Dermis microvascular lymphatic vessel endothelial cell (primary cell): Measurements from ENCODE around the gene CHST3. TPM values are rescaled to one million over a fixed set of nuclear protein-coding genes. Genes with fewer than 3 reads are reported as not detected.
"Not testable (repeated sequence)": the region's sequence is repeated elsewhere in the genome, so short reads cannot be mapped to it uniquely, and the experiment has no call there.

Experiments used
- DNase-seq, 2 donors: peaks; one replicate each; pipeline versions ENCODE4 v3.0.0 to v3.0.0-alpha.2; 2010; ENCODE audit warnings: low read depth in 2 of 2
- total RNA-seq: library from RNA; depleted of rRNA; stranded (reverse); fragments of >200 nt; gene quantifications from 2 replicates; pipeline ENCODE4 v1.2.1, GENCODE V29; 2014

CHST3 gene
- total RNA-seq, 1 donor from 2014 or later: 4.6 TPM

DNA sequence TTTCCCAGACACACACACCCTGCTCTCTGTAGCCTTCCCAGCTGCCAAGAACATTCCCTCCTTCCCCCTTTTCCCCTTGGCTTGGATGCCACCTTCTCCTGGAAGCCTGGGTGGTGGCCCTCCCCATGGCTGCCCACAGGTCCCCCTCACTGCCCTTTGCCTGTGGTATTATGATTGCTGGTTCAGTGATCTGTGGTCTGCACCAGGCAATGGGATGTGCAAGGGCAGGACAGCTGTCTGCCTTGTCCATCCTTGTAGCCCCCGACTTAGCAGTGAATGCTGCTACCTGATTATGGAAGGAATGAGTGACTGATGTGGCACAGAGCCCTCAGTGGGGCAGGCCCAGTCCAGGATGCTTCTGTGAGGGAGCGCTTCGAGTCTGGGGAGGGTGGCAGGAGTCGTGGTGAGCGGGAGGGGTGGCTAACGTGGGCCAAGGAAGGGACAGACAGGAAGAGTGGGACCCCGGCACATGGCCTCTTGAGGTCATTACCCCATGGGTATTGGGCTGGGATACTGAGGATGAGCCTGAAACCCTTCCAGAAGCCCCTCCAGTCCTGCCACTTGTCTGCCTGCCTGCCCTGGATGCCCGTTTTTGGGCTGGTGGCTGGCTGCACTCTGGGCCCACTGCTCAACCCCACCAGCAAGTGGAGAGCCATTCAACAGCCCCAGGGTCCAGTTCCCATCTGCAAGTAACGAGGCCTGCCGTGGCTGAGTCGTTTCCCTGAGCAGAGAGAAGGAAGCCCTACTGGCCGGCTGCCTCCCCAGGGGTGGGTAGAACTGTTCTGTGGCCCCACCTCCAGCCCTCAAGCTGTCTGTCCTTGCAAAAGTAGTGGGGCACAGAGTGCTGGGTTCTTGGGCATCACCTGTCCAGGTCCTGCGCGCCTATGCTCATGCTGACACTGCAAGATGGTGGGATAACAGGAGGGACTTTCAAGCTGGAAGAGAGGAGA is 8.8 kb downstream of the CHST3 start:
- no peak for DNase-seq

DNA sequence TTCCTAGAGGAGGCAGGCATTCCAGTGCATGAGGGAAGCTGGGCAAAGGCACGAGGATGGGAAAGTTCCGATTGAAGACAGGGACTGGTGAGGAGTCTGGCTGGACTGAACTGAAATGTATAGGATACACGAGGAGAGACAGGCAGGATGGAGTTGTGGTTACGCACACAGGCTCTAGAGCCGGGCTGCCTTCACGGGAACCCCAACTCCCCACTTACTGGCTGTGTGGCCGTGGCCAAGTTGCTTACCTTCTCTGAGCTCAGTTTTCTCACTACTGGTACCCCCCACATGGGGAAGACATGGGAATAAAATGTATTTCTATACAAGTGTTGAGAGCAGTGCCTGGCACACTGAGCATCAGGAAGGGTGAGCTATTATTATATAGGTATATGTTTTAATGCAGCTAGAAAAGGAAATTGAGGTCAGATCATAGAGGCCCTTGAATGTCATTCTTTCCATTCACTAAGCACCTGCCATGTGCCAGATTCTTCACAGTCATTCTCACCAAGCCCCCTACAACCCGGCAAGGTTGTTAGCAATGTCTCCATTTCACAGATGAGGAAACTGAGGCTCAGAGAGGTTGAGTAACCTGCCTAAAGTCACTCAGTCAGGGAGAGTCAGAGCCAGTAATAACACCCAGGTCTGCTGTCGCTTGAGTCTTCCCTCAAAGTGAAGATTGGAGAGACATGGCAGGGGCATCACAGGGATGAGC is 9.7 kb downstream of the CHST3 start:
- no peak for DNase-seq

DNA sequence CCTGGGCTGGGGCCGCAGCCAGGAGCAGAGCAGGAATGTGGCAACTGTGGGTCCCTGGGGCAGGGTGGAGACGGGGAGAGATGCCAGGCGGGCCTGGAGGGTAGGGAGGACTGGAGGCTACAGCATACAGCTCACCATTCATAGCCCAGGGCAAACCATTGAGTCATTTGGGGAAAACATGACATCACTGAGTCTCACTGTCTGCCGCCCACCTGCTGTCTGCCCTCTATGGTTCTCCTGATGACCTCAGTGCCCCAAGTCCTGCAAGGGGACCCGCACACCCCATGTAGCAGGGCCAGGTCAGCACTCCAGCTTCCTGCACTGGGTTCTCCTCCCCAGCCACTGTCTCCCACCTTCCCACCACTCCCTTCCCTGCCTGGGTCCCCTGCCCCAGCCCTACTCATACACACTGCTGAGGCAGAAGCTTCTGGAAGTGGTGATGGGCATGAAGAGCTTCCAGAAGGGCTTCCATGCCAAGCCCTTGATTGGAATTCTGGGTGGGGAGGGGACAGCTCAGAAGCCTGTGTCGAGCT is 10.4 kb downstream of the CHST3 start:
- peak in 1 of 2 donors; percentile 50 for DNase-seq

DNA sequence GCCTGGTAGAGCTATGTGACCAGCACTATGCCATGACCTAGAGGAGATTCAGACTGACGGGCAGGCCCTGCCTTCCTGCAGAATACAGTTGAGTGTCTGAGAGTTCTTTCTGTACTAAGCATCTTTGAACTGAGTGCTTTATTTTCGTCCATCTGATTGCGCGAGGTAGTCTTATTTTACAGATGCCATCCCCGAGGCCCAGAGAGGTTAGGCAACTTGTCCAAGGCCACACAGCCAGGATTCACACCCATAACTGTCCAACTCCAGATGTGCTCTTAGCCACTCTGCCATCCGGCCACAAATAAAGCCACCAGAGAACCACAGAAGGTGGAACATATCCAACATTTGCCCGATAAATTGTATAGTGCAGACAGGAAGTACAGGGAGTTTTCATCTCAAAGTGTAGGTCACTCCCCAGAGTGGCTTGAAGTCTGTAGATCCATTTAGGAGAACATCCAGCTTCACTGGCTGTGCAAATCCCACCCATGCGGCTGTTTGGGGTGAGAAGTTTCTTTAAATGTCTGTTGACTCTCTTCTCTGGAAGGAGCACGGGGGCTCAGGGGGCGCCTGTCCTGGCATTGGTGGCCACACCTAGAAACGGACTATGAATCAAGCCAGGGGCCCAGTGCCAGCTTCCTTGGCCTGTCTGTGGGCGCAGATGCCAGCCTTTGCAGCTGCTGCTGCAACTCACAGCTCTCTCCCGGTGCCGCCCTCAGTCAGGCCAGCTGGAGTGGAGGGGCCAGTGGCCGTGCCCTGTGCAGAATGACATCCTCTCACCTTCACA is 11.1 kb downstream of the CHST3 start:
- DNase-seq: no peak

DNA sequence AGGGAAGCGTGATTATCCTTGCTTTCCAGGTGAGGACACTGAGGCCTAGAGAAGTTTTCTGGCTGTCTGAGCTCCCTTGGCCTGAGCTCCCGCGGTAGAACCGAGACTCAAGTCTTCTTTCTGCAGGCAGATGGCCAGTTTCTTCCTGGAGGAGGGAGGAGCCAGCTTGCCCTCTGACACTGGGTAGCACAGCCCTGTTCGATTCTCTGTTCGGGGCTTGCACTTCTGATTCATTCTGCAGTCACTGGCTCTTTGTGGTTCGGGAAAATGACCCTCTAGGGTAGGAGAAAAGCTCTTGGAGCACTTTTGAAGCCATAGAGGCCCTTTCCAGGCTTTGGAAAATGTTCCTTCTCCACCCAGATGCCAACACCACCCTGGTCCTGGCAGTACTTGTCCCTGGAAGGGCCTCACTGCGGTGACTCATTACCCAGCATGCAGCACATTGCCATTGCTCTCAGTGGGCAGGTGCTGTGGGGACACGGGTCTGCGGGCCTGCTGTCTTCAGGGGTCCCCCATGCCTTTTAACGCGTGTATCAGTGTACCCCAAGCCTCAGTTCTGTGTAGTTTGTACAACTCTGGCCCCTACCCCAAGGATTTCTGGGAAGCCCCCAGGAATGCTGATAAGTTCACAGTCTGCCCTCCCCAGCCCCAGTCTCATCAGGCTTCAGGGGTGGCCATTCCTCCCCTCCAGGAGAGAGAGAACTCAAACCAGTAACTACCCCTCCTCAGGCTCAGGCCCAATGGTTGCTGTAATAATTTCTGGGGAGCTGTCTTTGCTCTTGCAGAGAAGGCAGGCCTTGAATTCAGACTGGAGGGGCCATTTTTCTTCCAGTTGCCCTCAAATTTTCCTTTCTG is 11.9 kb downstream of the CHST3 start:
- DNase-seq: peak in 1 of 2 donors; percentile 36

DNA sequence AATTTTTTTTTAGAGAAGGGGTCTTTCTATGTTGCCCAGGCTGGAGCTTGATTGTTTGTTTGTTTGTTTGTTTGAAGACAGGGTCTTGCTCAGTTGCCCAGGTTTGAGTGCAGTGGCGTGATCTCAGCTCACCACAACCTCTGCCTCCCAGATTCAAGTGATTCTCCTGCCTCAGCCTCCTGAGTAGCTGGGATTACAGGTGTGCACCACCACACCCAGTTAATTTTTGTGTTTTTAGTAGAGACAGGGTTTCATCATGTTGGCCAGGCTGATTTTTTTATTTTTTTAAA is 13.4 kb downstream of the CHST3 start:
- not testable (repeated sequence) for DNase-seq

DNA sequence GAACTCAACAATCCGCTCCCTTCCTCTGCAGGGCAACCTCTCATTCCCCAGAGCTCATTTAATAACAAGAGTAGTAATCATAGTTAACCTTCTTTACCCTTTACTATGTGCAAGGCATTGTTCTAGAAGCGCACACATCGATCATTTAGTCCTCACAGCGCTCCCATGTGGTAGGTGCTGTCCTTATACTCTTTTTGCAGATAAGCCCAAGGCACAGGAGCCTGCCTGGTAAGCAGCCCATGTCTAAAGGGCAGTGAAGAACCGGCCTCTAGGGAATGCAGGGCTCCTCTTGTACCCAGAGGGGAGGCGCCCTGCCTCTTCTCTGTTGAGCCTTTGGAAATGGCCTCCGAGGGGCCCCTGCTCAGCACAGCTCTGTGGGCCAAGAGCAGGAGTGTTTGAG is 14.3 kb downstream of the CHST3 start:
- DNase-seq: peak in 1 of 2 donors; percentile 66

DNA sequence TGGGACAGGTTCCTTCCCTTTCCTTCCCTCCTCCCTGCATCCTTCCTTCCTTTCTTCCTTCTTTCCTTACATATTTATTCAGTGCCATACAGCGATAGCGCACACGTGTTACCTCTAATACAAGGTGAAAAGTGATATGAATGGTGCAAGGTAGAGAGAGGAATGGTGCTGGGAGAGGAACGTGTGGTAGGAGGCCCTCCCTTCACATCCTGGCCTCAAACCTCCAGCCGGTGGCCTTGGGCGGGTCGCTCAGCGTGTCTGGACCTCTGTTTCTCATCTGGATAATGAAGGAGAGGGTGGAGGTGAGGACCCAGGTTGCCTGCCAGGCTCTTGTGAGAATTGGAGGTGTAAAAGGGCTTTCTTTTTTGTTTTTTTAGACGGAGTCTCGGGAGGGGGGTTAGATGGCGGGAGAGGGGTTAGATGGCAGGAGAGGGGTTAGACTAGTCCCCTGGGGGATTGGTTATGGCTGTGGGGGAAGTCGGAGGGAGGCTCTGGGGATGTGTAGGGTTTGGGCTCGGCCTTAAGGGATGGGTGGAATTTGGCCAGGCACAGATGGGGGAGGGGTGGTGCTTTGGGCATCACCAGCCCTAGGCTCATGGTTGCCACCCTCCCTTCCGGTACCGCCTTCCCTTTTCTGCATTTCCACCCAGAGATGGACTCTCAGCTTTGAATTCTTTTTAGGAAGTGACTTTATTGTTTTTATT is 14.9 kb downstream of the CHST3 start:
- DNase-seq: no peak

DNA sequence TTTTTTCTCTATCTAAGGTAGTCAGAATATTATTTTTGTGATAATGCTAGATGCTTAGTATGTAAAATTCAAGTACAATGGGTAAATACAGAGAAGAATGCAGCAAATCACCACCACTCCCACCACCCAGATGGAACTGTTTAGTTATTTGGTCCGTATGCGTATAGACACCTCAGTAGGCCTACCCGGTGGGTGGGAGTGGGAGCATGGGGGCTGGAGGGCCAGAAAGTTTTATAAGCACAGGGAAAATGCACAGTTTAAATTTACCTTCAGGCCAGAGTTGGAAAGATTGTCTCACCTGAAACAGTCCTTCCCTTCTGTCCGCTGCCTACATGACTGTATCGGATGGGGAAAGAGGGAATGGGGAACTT is 15.5 kb downstream of the CHST3 start:
- DNase-seq: no peak

DNA sequence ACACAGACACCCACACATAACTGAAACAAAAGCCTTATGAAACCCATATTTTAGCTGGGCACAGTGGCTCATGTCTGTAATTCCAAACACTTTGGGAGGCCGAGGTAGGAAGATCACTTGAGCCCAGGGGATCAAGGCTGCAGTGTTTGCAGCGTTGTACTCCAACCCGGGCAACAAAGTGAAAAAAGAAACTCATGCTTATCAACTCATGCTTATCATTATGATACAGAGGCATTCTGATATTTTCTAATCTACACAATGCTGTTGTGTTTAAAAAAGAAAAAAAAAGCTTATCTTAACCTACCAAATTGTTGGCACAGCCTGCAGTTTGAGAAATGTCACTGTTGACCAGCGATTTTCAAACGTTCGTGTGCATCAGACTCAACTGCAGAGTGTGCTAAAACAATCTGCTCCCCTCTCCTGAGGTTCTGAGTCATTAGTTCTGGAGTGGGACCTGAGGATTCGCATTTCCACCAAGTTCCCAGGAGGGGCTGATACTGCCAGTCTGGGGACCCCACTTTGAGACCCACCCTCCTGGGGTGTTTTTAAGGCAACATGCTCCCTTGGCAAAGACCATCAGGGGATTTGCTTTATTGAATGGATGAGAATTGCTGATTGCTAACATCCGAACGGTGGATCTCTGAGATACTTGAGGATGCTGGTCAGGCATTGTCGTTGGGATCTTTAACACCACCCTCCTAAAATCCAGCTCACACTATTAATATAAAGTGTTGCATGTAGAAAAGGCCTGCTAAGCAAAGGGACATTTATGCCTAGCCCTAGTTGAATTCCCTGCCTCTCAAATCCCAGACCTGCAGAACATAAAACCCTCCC is 16.2 kb downstream of the CHST3 start:
- DNase-seq: peak in 1 of 2 donors; percentile 39

DNA sequence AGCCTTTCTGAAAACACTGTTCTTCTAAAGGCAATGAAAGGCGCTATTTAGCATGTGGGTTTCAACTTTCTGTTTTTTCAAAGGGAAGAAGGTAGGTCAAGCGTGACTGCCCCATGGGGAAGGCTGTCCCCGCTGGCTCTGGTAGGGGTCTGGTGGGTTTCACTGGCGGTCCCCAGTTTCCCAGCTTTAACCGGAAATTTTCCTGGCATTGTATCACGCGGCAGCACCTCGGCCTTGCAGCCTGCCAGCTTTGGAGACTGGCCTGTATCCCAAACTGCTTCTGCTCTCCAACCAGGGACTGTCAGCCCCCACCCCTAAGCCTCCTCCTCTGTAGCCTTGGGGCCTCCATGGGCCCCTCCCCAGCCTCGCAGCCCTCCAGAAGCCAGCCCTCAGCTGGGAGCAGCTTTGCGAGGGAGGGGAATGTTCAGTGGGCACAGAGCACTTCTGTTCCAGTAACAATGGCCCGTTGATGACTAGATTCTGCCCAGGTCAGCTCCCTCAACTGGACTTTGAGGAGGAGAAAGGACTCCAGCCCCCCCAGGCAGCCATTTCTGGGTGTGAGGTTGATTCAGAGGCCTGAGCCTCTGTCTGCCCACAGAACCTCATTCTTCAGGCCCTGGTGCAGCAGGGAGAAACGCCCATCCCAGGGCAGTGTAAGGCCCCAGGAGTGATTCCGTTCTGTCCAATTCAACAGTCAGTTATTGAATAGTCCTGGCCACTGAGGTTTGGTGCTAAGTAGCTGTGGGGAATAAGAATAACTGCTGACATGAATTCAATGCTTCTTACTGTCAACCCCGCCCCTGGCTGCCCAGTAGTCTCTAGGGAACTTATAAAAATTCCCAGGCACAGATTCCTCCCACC is 17.1 kb downstream of the CHST3 start:
- DNase-seq: no peak

DNA sequence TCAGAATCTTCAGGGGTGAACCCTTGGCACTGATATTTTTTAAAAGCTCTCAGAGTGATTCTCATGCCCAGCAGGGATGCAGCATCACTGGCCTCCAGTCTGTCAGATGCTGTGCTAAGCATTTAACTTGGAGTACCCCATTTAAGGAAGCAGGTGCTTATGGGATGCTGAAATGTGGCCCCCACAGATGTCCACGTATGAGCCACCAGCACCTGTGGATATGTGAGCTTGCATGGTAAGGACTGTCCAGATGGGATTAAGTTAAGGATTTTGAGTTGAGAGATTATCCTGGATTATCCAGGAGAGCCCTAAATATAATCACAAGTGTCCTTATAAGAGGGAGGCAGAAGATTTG is 17.7 kb downstream of the CHST3 start:
- no peak for DNase-seq

DNA sequence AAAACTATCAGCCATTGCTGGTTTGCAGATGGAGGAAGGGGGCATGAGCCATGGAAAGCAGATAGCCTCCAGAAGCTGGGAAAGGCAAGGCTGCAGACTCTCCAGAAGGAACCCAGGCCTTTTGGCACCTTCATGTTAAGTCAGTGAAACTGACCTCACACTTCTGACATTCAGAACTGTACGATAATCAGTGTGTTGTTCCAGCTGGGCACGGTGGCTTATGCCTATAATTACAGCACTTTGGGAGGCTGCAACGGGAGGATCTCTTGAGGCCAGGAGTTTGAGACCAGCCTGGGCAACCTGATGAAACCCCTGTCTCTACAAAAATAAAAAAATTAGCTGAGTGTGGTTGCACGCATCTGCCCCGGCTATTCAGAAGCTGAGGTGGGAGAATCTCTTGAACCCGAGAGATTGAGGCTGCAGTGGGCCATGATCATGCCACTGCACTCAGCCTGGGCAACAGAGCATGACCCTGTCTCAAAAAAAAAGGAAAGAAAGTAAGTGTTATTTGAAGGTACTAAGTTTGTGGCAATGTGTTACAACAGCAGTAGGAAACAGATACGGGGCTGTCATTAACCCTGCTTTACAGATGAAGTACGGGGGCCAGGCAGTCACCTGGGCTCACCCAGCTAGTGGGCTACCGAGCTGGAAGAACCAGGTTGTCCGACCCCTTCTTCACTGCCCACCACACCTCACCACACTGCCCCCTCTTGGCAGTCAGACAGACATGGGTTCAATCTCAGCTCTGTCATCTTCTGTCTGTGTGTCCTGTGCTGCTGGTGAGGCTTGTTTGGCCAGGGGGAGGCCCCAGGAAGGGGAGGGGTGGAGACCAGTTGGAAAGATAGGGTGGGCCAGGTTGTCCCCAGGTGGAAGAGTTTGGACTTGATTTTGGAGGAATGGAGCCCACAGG is 18.3 kb downstream of the CHST3 start:
- no peak for DNase-seq

DNA sequence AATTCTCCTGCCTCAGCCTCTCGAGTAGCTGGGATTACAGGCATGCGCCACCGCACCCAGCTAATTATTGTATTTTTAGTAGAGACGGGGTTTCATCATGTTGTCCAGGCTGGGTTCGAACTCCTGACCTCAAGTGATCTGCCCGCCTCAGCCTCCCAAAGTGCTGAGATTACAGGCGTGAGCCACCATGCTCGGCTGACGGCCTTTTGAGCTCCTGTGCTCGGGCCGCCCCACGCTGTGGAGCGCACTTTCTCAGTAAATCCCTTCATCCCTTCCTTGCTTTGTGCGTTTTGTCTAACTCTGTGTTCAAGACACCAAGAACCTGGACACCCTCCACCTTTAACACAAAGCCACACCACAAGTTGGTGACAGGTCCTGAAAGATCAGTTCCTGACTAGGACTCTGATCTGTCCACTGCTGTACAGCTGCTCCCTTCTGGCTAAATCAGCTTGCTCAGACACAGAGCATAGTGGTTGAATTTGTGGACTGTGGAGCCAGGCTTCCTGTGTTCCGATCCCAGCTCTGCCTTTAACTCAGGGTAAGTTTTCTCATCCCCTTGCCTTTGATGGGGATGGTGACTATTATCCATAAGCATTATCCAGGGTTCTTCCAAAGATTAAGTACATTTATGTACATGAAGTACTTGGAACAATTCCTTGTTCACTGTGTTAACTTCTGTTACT is 20.1 kb downstream of the CHST3 start:
- DNase-seq: no peak

DNA sequence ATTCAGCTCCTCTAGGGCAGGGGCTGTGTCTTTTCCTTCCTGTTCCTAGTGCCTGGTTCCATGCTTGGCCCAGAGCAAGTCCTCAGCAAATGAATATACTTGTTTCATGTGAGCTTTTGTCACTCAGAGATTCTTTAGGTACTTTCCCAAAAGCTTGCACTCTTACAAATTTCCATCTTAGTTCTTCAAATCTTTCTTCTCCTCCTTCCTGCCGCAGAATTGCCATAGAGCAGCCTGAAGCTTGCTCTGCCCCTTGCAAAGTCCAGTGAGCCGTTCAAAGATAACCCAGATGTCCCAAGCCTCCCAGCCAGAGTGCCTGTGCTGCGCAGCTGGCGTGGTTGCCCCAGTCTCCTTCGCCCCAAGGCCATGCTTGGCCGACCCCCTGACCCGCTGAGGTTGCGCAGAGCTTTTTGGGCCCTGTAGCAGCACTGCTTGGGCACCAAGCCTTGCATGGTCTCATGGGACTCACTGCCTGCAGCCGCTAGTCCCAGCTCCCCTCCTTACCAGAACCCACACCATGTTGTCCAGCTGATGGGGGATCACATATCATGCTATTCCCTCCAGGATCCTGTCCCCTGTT is 20.7 kb downstream of the CHST3 start:
- no peak for DNase-seq

DNA sequence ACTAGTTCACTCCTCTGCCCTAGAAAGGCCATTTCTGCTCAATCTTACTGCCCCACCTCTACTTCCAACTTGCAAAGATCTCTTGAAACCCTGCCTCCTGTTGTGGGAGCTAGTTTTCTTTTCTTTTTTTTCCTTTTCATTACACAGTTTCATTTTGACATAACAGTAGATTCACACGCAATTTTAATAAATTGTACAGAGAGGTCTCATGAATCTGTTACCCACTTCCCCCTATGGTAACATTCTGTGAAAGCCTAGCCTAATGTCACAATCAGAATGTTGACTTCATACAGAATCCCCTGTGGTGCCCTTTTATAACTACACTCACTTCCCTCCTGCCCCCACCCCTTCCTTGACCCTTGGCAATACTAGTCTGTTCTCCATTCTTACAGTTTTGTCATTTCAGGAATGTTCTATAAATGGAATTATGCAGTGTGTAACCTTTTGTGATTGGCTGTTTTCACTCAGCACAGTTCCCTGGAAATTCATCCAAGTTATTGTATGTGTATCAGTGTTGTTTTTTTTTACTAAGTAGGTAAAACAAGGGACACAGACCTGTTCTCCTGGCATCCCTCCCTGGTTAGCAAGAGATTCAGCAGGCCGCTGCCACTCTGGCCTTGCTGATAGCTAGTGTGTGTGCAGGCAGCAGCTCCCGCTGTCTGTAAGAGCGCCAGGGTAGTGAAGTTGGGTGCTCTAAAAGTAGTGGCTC is 21.5 kb downstream of the CHST3 start:
- DNase-seq: peak; percentile 29 to 58
